RKO (cell line): ENCODE data around the gene RUNX2.
A peak's percentile ranks its signal among the peaks of the same experiment; 100 is the strongest.

Experiments used
- DNase-seq: peaks from one replicate; pipeline ENCODE4 v3.0.0-alpha.2; 2016; ENCODE audit warnings: low spot score

Gene RUNX2

DNA sequence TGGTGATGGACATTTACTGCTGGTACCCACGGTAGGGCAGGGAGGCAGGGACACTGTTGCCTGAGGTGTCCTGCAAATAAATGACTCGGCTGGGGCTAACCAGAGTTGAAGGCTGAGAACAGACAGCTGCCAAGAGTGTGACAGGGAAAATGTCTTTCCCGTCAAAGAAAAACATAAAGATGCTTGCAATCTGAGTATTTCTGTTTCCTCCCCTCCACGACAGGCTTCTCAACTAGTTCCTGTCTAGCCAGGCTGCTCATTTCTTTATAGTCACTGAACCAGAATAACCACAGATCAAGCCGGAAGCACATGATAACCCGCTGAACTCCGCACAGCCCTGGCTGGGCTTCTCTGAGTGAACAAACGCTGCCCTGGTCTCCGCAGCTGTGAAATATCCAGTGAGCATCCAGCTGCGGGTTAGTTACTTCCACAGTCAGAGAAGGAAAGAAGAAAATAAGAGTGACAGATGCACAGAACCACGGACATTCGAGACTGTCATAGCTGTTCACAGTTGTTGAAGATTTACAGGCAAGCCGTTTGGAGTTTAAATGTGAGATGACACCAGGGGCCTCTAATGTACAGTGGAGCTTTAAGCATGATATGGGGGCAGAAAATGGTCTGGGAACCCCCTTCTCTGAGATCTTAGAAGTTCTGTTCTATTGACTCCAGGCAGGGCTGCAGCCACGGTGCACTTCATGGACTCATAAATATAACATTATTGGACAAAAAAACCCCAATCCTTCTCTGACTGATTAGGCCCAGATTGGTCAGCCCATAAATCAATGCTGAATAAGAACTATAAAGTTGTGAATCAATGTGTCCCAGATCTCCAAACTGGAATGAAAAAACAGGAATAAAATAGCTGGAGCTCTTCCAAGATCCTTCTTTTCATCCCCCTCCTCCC, 349.5 kb downstream of the RUNX2 start:
- no peak for DNase-seq

DNA sequence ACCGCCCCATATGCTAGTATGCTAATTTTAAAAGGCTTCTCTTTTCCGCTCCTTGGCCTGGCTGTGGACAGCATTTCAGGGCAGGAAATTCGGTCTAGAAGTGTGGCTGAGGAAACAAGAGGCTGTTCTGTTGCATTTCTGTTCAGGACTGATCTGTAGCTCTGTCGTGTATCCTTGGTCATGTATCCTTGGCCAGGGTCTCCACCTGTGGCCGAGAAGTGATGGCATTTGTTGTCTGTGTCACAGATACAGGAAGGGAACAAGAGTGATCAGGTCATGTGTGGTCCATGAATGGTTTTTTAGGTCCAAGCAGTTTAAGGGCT, 350.1 kb downstream of the RUNX2 start:
- DNase-seq, result no peak

DNA sequence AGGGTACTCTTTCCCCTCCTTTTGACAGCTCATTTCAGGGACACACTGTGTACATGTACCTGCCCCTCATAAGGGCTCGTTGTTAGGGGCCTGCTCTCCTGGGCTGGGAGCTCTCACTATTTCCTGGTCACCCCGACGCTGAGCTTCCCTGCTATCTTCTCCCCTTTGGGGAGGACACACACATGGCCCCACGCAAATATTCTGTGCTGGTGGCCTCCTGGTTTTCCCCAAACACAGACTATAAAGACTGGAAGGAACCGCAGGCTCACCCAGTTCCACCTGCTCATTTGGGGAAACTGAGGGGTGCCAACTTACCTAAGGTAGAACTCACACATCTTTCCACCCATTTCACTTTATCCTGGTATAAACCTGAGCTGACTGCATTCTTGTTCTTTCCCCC, 351.0 kb downstream of the RUNX2 start:
- DNase-seq, result no peak

DNA sequence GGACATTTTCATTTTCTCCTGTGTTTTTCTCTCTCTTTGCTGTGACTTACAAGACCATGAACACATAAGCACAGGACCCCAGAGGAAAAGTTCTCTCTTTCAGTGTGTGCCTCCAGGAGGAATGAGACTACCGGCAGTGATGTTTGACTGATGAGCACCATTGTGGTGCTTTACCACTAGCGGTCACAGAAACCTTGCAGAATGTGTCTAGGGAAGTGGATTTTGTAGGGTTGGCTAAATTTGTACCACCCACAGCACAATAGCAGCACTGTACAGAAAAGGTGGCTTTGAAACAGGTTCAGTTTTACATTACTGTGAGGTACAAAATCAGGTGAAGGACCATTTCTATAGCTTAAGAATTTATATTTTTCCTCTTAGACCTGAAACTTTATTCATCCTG, 351.5 kb downstream of the RUNX2 start:
- DNase-seq, result no peak

DNA sequence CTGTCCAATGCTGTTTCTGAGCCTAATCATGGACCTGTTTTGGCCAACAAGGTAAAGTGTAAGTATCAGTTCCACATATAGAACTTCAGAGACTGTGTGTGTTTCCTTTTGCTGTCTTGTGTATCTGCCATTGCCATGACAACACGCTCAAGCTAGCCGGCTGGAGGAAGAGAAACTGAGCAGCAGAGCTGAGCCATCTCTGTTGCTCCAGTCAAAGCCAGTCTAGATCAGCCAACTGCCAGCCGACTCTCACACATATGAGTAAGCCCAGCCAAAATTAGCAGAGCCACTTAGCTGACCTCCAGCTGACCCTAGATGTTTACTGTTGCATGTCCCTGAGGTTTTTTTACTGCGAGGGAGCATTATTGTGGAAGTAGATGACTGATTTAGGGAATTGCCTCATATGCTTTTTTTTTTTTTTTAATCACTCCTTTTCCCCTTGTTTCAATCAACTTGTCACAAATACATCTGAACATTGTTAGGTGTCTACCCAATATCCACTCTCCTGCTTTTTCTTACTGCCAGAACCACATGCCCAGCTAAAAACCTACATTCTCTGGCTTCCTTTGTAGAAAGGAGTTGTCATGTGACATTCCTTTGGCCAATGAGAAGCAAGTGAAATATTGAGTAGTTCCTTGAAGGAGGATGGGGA, 353.9 kb downstream of the RUNX2 start:
- peak; percentile 25 for DNase-seq

DNA sequence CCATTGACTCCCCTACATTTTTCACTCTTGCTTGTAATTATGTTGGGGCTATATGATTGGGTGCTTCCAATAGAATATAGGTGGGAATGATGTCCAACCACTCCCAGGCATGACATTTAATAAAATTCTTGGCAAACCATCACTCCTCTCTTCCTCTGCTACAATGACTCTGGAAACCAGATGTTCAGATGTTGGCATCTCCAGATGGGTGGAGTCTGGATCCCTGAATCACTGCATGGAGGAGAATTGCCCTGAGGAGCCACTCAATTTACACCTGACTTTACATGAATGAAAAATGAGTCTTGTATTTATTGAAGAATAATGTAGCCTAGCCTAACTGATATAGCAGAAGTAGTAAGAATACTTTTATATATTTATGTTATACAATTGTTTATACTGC, 356.3 kb downstream of the RUNX2 start:
- no peak for DNase-seq

DNA sequence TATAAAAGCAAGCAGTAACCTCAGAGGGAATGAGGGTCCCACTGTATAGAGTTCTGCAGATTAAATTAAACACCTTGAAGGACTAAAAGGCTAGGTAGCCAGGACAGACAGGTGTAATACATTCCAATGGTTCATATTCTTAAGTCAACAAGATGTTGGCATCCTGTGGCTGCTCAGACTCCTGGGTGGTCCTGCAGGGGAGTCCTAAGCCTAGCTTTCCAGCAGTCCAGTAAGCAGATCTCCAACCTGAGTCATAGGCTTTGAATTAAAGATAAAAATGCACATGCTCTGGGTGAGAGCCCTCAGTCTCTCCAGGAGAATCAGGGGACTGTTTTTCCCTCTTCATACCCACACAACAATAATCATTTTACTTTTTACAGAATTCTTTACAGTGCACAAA, 356.9 kb downstream of the RUNX2 start:
- no peak for DNase-seq

DNA sequence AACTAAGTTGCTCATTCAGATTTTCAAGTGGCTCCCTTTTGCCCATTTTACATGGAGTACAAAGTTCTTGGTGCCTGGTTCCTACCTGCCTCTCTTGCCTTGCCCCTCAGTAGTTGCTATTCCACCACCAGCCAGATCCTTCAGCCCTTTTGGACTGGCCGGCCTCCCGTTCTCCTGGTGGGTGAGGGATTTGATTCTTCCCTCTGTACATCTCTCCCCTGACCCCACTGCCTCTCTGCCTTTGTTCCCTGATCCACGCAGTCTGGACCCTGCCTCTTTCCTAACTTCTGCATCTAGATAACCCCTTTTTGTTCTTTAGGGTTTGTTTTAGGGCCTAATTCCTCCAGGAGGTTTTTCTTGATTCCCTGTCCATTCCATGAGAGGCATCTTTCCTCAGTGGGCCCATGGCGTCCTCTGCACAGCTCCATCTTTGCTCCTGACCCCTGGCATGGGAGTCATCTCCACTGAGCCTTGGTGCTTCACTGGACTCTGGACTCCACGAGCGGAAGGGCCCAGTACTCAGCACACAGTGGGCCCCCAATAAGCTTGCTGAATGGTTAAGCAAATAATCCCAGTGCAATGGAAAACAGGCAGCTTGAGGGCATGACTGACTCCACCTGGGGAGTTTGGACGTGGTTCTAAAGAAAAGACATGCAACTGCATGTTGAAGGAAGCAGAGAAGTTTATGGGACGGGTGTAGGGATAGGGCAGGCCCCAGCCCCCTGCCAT, 358.9 kb downstream of the RUNX2 start:
- no peak for DNase-seq

DNA sequence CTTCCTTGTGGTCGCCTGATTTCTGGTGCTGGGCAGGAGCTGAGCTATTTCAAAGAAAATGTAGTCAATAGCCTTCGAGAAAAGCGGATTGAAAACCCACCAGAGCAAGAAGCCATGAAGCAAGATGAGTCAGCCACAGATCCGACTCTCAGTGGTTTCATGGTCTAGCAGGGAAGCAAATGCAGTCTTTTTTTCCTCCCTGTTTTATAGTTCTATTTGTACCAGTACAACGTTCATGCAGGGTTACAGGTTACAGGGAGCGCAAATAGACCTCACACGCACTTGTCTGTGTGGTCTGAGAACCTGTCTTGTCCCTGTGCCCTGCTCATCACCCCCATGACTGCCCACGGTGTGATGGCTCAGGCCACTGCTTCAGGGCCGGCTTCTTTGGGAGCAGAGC, 359.4 kb downstream of the RUNX2 start:
- no peak for DNase-seq

DNA sequence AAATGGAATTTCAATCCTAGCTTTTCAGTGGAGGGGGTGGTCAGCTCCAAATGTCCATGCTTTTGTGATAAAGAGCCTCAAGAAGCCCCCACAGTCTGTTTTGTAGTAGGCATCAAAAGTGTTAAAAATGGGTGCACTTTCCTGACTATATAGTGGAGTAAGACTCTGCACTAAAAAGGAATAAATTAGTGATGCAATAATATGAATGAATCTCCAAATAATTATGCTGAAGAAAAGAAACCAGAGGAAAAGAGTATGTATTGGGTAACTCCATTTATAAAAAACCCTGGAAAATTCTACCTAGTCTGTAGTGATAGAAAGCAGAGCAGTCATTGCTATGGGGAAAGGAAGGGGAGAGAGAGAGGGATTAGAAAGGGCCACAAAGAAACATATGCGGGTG, 360.1 kb downstream of the RUNX2 start:
- DNase-seq, result no peak

DNA sequence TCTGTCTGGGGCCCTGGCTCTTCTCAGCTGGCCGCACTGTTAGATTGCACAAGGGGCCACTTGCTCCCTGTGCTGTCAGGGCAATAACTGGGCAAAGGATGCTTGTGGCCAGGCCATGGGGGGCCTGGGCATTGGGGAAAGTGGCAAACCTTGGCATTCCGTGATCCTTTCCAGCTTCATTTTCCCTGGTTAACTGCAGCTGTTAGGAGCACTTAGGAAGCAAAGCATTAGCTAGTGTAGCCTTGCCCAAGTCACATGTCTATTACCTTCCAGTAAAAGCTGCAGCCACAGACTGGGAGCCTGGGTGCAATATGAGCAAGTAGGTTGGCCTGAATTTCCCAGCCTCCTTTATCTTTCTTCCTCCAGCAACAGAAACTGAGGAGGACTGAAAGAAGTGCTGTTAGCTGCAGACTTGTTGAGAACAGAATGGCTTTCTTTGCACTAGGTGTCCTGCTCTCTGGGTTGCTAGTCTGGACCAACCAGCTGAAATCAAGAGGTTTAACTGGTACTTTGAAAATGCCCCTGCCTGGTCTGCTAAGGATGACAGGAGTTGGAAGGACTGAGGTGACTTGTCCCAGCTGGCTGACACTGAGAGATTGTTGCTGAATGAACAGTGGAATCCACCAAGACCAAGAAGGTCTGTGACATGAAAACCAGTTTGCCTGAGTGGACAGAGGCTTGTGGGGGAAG, 361.9 kb downstream of the RUNX2 start:
- DNase-seq, result no peak

DNA sequence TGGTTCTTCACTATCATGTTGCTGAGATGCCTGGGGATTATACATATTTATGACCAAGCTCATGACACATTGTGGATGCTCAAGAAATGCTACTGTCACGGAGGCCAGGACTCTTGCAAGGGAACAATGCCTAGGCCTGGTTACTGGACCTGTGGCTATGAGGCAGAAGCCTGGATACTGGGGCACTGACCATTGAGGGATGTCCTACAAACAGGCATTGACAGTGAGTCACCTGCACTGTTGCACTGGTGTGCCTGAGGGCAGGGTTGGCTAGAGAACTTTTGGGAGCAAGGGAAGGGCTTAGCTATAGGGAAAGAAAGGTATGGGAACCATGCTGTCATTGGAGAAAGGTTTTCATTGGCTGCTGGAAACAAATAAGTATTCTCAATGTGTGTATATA, 362.7 kb downstream of the RUNX2 start:
- DNase-seq, result no peak

DNA sequence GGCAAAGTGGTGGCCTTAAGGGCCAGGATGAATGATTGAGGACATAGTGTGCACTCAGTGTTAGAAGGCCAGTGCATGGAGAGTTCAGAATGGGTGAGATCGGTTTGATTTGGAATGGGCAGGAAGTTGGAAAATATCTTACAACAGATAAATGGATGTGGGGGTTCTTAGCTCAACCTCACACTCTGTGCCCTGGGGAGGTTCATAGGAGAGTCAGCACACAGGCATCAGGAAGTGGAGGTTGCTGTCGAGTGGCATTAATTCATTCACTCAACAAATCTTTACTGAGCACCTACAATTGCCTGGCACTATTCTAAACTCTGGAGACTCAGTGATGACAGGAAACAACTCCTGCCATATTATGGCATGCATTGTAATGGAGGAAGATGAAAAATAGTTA, 363.3 kb downstream of the RUNX2 start:
- DNase-seq, result no peak

DNA sequence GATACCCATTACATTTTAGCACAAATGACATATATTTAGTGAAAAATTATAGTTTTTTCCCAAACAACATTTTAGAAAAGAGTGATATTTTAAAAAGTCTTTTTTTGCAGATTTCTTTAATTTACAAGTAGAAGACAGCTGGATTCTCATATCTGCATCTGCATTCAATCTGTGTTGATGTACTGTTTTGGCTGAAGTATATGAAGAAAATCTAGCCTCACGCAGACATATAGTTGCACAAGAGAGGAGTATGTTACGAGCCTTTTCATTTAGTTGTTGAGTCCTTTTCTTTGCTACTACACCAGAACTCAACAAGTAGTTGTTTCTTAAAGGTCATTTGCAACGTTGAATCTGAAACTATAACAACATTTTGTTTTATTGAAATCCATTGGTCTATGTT, 363.9 kb downstream of the RUNX2 start:
- DNase-seq, result no peak

DNA sequence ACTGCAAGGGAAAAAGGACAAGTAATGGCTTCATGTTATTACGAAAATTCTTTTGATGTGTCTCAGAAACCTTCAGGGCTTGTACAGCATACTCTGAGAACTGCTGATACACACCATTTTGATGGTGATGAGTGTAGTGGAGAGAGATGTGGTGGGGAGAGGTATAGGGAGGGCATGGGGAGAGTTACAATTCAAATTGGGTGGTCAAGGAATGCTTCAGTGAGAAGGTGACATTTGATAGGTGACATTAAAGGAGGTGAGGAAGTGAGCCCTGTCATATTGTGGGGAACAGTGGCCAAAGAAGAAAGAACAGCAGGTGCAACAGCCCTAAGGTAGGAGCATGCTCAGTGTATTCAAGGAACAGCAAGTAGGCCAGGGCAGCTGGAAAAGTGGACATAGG, 368.6 kb downstream of the RUNX2 start:
- DNase-seq, result no peak

DNA sequence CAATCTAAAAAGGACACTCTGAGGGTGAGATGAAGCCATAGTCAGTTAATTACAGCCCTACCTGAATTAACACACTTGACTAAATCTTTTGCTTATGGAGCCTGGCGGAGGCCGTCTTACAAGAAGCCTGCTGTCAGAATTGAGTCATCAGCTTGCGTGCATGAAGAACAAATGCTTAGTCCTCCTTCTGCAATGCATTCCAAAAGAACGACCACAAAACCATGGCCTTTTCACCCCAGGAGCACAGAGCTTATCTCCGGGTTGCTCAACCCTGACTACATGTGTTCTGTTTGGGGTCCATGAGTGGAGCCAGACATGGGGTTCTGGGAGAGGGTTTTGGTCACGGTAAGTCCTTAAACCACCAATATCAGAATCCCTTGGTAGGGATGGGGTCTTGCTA, 369.5 kb downstream of the RUNX2 start:
- DNase-seq, result peak; percentile 39

DNA sequence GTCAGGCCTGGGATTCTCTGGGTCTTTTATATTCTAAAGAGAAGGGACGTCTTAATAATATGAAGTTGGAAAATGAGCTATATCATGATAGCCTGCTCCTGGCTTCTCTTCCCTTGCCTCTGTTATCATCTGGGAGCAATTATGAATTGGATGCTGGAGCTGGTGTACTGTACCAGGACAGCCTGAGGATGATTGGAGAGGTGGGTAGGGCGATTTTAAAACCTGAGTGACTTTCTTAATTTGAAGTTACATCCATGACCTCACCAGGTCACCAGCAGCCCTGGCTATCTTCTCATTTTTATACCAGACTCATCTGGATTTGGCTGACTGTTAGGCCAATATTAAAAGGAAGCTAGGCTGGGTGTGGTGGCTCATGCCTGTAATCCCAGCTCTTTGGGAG, 369.9 kb downstream of the RUNX2 start:
- DNase-seq, result no peak

DNA sequence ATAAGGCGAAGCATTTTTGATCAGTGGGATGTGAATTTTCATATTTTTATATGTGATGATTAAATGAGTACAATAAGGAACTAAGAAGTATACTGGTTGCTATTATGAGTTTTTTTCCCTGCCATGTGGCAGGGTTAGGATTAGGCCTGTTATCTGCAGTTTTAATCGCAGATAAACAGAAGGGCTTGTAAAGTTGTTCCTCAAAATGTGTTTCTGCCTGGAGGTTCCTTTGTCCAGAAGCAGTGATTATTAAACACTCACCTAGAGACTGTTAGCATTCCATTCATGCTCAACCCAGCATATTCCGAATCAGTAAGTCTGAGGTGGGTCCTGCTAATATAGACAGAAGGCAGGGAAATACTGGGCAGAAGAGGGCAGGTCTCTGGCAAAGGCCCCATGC, 371.5 kb downstream of the RUNX2 start:
- DNase-seq, result no peak

DNA sequence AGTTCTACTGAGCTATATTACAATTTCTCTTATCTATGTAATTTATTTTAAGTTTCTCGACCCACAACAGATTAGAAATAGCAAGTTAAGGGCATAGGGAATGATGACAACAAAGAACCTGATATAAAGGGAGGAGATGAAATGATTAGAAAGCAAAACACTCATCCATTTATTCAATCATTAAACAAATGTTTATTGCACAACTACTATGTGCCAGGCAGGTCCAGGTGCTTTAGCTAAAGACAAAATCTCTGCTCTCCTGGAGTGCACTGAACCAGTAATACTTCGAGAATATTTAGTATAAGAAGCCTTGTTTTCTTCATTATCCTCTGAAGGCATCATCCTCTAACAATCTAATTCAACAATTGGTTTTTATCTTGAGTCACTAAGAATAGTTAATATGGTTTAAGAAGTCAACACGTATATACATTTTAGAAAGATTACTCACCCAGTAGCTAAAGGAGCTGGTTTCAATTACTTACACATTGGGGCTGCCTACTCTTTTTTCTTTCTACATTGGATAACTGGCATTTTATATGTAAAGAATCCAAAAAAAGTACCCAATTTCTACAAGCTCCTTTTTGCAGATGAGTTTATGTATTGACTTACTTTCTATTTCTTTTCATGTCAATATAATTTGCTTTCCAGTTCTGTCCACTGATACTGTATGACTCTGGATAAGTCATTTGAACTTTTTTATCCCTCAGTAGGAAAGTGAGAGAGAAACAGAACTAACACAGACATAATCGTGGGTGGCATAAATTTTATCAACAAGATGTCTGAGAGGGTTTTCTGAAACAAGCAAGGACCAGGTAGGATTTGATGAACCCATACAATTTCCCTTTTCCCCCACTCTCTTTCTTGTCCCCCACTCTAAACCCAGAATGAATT, 375.0 kb downstream of the RUNX2 start:
- DNase-seq, result no peak

DNA sequence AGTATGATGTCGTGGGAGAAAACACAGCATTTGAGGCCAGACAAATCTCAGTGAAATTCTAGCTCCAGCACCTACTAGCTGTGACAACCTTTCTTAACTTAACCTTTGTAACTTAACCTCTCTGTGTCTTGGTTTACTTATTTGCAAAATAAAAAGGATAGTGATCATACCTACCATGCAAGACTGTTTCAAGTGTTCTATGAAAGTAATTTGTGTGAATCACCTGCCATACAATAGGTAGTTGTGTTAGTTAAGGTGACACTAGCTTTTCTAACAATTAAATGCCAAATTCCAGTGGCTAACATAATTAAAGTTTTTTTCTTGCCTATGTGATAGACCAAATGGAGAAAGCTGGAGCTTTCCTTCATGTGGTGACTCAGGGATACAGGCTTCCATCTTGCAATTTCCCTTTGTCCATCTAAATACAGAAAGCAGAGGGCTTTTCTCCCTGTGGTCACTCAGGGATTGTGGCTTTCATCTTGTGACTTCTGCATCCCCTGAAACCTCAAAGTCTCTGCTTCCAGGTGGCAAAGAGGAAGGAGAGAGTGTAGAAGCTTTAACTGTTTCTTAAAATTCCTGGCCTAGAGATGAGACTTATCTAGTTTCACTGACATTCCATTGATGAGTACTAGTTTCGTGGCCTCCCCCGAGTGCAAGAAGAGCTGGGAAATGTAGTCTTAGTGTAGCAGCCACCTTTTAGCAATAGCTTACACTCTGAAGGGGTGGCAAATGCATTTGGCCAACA, 376.1 kb downstream of the RUNX2 start:
- no peak for DNase-seq
